T-helper 1 cell treated with Interleukin-12 subunit alpha and Interleukin-12 subunit beta and Interleukin-4 antibody, amounts not matched to agents 30 μg/mL and 1 μg/mL, for 36 hours (primary cell): Measurements from ENCODE around the gene NR1H4.

Source experiments
- H3K27ac Mint-ChIP-seq: one replicate; pipeline ENCODE4 v1.8.0; 2021; ENCODE audit warnings: mild to moderate bottlenecking, mixed read lengths
- H3K27me3 Mint-ChIP-seq: one replicate; pipeline ENCODE4 v1.8.0; 2021; ENCODE audit warnings: low read depth, mixed read lengths
- H3K36me3 Mint-ChIP-seq: one replicate; pipeline ENCODE4 v1.8.0; 2021; ENCODE audit warnings: low read depth, mixed read lengths
- H3K4me1 Mint-ChIP-seq: one replicate; pipeline ENCODE4 v1.8.0; 2021; ENCODE audit warnings: low read depth, mixed read lengths
- H3K4me3 Mint-ChIP-seq: one replicate; pipeline ENCODE4 v1.8.0; 2021; ENCODE audit warnings: mild to moderate bottlenecking, moderate library complexity, mixed read lengths
- H3K9me3 Mint-ChIP-seq: one replicate; pipeline ENCODE4 v1.8.0; 2021; ENCODE audit warnings: mixed read lengths

The NR1H4 gene

DNA sequence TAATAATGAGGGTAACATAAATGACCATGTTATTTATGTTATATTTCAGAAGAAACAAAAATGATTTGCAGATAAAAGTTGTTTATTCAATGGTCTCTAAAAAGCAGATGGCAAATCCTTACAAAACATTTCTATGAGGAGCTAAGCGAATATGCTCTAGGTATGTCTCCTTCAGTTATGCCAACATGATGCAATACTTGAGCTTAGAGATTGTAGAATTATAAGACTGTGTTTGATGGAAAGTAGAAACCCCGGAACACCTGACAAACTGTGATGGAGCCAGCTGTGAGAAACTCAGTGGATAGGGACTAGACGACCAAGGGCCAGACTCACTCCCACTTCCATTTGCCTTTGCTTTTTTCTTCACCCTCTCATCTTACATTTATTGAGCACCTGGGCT, 17.8 kb upstream of the NR1H4 start:
- no peaks in the 10 kb centered on the region for H3K36me3 Mint-ChIP-seq
- H3K4me1 Mint-ChIP-seq = no peaks in the 10 kb centered on the region
- no peaks in the 10 kb centered on the region for H3K27me3 Mint-ChIP-seq
- H3K9me3 Mint-ChIP-seq = no peaks in the 10 kb centered on the region
- no peak overlapping the region for H3K4me3 Mint-ChIP-seq
- no peak overlapping the region for H3K27ac Mint-ChIP-seq

DNA sequence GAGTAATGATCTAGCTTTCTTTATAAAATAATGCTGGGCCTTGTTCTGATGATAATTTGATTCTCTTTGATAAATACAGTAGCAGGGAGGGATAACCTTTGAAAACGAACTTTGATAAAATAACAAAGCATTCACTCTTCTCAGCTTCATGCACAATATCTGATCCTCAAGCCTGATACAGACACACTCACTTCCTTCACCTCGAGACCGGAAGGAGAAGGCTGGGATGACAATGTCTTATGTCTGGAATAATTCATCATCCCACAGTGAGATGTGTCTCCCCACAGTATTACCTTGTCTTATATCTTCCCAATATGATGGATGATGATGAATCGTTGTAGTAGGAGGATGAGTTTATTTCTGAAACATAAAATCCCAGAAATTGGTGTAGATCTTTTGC, 15.5 kb upstream of the NR1H4 start:
- Mint-ChIP-seq H3K36me3 (no peaks in the 10 kb centered on the region), H3K27me3 (no peaks in the 10 kb centered on the region), H3K4me3 (no peak overlapping the region), H3K27ac (no peak overlapping the region), H3K9me3 (no peaks in the 10 kb centered on the region), H3K4me1 (no peaks in the 10 kb centered on the region)

GRCh38 chr12:100460702-100461101, 13.0 kb upstream of the NR1H4 start:
- Mint-ChIP-seq H3K36me3 (no peaks in the 10 kb centered on the region), H3K4me1 (no peaks in the 10 kb centered on the region), H3K27ac (no peak overlapping the region), H3K27me3 (no peaks in the 10 kb centered on the region), H3K9me3 (no peaks in the 10 kb centered on the region), H3K4me3 (no peak overlapping the region)

DNA sequence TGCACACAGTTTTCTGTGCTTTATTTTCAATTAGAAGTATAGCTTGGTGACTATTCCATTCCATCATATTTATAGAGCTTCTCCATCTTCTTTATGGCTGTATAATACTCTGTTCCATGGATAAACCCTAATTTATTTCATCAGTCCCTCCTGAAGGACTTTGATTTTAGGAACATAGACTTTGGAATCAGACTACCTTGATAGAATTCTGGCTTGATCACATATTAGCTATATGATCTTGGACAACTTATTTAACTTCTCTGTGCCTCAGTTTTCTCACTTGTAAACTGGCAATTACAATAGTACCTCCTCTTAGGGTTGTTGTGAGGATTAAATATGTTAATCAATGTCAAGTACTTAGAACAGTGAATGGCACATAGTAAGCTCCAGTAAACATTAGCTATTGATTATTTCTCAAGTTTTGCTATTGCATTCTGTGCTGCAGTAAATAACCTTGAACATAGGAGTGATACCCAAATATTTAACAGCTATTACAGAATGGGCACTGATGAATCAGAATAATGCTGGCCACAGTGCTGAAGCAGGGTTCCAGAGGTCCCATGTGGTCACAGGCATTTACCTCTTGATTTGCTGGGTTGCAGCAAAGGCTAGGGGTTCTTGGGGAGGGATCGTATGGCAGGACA, 12.2 kb upstream of the NR1H4 start:
- no peaks in the 10 kb centered on the region for H3K36me3 Mint-ChIP-seq
- H3K27me3 Mint-ChIP-seq = no peaks in the 10 kb centered on the region
- H3K4me3 Mint-ChIP-seq = no peak overlapping the region
- H3K9me3 Mint-ChIP-seq = no peaks in the 10 kb centered on the region
- H3K4me1 Mint-ChIP-seq = no peaks in the 10 kb centered on the region
- no peak overlapping the region for H3K27ac Mint-ChIP-seq

- no peaks in the 10 kb centered on the region for H3K36me3 Mint-ChIP-seq
- no peak overlapping the region for H3K27ac Mint-ChIP-seq
- H3K9me3 Mint-ChIP-seq = no peaks in the 10 kb centered on the region
- H3K4me3 Mint-ChIP-seq = no peak overlapping the region
- H3K27me3 Mint-ChIP-seq = no peaks in the 10 kb centered on the region
- H3K4me1 Mint-ChIP-seq = no peaks in the 10 kb centered on the region
These were observed 10.0 kb upstream of the NR1H4 start for GRCh38 chr12:100463661-100464060.

DNA sequence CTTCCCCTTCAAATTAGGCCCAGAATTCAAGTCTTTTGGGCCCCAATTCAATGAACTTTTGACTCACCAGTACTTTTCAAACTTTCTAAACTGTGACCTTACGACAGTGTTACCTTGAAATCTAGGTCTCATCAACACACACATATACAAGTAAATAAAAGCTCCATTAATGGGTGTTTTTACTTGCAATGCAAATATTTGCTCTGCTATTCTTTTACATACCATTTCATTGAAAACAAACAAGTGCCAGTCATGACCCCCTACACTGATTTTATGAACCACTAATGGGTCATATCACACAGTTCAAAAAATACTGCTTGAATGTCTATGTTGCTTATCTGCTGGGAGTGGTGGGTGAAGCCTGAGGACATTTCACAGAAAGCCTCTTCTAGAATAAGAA, 9.1 kb upstream of the NR1H4 start:
- Mint-ChIP-seq H3K27me3 (no peaks in the 10 kb centered on the region), H3K9me3 (no peaks in the 10 kb centered on the region), H3K4me3 (no peak overlapping the region), H3K36me3 (no peaks in the 10 kb centered on the region), H3K27ac (no peak overlapping the region), H3K4me1 (no peaks in the 10 kb centered on the region)

DNA sequence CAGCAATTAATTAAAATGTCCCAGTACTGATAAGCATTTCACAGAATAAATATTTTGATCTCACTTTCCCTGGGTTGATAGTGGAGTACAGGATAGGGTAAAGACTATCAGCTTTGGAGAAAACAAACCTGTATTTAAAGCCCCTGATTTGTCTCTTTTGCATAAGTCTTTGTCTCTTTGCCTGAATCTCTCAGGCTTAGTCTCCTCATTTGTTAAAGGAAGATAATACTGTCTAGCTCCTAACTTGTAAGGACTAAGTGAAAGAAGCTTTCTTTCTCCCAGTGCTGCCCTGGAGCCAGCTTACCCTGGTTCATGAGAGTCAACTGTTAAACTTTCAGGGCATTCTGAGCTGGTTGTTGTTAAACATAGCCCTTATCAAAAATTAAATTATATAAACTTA, 5.5 kb upstream of the NR1H4 start:
- H3K4me1 Mint-ChIP-seq = no peaks in the 10 kb centered on the region
- no peak overlapping the region for H3K4me3 Mint-ChIP-seq
- no peak overlapping the region for H3K27ac Mint-ChIP-seq
- no peaks in the 10 kb centered on the region for H3K36me3 Mint-ChIP-seq
- H3K27me3 Mint-ChIP-seq = no peaks in the 10 kb centered on the region
- H3K9me3 Mint-ChIP-seq = no peaks in the 10 kb centered on the region

DNA sequence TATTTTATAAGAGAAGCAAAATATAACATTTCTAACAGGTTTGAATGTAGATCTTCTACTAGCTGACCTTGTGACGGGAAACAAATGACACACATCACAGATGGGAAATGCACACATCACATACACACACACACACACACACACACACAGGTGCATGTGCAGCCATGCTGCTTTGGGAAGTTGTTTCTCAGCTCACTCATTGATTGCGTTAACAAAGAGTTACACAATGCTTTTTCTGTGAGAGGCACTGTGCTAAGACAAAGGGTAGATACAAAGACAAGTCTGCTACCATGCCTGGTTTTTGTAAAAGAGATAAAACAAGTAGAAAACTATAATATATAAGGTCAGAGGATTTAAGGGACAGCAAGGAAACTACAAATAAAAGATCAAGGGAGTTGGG, 1.3 kb upstream of the NR1H4 start:
- Mint-ChIP-seq H3K9me3 (no peaks in the 10 kb centered on the region), H3K4me1 (no peaks in the 10 kb centered on the region), H3K27ac (no peak overlapping the region), H3K27me3 (no peaks in the 10 kb centered on the region), H3K36me3 (no peaks in the 10 kb centered on the region), H3K4me3 (no peak overlapping the region)

- Mint-ChIP-seq H3K27ac (no peak overlapping the region), H3K9me3 (no peaks in the 10 kb centered on the region), H3K4me3 (no peak overlapping the region), H3K36me3 (no peaks in the 10 kb centered on the region), H3K27me3 (no peaks in the 10 kb centered on the region), H3K4me1 (no peaks in the 10 kb centered on the region)
These were observed 483 bp upstream of the NR1H4 start for GRCh38 chr12:100473050-100473715.

DNA sequence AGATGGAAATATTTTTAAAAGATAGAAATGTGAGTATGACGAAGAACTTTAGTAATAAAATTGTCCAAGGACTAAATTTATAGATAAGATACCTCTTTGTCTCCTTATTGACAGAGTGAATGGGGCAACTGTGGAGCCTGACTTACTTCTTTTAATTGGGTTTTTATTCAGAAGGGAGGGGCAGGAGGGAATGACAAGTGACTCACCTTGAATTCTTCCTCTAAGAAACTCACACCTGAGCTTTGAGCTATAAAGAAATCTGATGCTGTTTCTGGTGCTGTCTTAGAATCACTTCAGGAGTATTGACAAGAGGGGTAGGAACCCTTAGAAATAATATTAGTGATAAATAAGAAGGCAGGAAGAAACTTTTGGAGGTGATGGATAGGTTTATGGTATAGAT, 951 bp downstream of the NR1H4 start:
- H3K27ac Mint-ChIP-seq = no peak overlapping the region
- no peaks in the 10 kb centered on the region for H3K4me1 Mint-ChIP-seq
- H3K27me3 Mint-ChIP-seq = no peaks in the 10 kb centered on the region
- no peak overlapping the region for H3K4me3 Mint-ChIP-seq
- H3K9me3 Mint-ChIP-seq = no peaks in the 10 kb centered on the region
- no peaks in the 10 kb centered on the region for H3K36me3 Mint-ChIP-seq

GRCh38 chr12:100476013-100476751, 2.5 kb downstream of the NR1H4 start:
- Mint-ChIP-seq H3K4me3 (no peak overlapping the region), H3K27ac (no peak overlapping the region), H3K4me1 (no peaks in the 10 kb centered on the region), H3K9me3 (no peaks in the 10 kb centered on the region), H3K27me3 (no peaks in the 10 kb centered on the region), H3K36me3 (no peaks in the 10 kb centered on the region)

- Mint-ChIP-seq H3K4me3 (no peak overlapping the region), H3K9me3 (no peaks in the 10 kb centered on the region), H3K27me3 (no peaks in the 10 kb centered on the region), H3K36me3 (no peaks in the 10 kb centered on the region), H3K27ac (no peak overlapping the region), H3K4me1 (no peaks in the 10 kb centered on the region)
These were observed 7.4 kb downstream of the NR1H4 start for GRCh38 chr12:100481021-100481420.

- H3K36me3 Mint-ChIP-seq = no peaks in the 10 kb centered on the region
- no peak overlapping the region for H3K27ac Mint-ChIP-seq
- H3K9me3 Mint-ChIP-seq = no peaks in the 10 kb centered on the region
- no peaks in the 10 kb centered on the region for H3K4me1 Mint-ChIP-seq
- H3K27me3 Mint-ChIP-seq = no peaks in the 10 kb centered on the region
- H3K4me3 Mint-ChIP-seq = no peak overlapping the region
These were observed 10.7 kb downstream of the NR1H4 start for GRCh38 chr12:100484183-100484886.

DNA sequence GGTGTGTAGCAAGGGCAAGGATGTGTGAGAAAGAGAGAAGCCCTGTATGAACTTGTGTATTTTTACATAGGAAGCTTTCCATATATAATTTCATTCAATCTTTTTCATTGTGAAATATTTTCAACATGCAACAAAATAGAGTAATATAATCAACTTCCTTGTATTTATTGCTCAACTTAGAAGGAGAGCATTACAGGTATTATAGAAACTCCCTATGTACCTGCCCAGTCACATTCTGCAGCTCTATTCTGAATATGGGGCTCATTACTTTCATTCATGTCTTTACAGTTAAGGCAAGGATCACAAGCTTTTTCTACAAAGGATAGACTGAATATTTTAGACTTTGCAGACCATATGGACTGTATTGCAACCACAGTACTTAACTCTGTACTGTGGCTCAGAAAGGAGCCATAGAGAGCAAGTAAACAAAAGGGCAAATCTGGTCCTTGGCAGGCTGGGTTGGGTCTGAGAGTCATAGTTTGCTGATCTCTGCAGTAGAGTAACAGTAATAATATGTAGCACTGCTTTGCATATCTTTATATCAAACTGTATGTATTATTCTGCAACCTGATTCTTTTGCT, 11.3 kb downstream of the NR1H4 start:
- Mint-ChIP-seq H3K4me1 (no peaks in the 10 kb centered on the region), H3K36me3 (no peaks in the 10 kb centered on the region), H3K27ac (no peak overlapping the region)

More for the DNA sequence above, 11.3 kb downstream of the NR1H4 start:
- H3K27me3 Mint-ChIP-seq = no peaks in the 10 kb centered on the region
- H3K9me3 Mint-ChIP-seq = no peaks in the 10 kb centered on the region
- H3K4me3 Mint-ChIP-seq = no peak overlapping the region
